UCSD-AML1 (cell line): ENCODE data around the gene VAC14.
"Not testable (repeated sequence)": the region's sequence is repeated elsewhere in the genome, so short reads cannot be mapped to it uniquely, and the experiment has no call there.

Experiments
- DNase-seq: peaks from one replicate; lab custom pipeline; 2025; ENCODE audit not compliant: unreplicated experiment; lab: John Stamatoyannopoulos, UW

VAC14 gene

DNA sequence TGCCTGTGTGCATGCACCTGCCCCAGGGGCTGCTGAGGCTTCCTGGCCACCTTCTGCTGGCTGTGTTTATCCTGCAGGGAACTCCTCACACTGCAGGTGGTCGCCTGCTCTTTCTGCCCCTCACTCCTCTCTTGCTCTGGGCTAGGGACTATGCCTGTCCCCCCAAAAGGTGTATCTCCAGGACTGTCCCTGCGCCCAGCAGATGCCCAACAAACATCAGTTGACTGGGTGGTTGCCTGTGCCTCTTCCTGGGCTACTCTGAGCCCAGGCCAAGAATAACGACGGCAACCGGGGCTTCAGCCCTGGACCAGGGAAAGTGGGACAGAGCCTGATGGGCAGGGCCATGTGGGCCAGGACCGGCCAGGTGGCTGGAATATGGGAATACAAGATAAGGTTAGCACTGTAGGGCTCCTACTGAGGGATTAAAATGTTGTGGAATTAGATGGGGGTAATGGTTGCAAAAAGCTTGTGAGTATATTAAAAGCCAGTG is 55.4 kb downstream of the VAC14 start:
- no peak for DNase-seq

DNA sequence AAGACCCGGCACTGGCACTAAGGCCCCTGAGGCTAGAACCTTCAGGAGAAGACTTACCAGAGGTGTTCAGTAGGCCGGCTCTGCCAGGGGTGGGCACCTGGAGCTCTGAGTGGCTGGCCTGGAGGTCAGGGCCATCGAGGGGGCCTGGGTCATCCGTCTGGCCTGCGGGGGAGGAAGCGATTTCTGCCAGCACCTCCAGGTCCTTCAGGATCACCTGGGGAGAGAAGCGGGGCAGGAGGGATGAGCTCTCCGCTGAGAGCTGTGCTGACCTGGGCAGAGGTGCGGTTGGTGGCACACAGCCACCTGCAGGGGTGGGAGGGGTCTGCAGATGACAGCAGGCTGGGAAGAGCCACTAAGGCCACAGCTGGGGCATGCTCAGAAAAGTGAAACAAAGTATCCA is 56.6 kb downstream of the VAC14 start:
- no peak for DNase-seq

DNA sequence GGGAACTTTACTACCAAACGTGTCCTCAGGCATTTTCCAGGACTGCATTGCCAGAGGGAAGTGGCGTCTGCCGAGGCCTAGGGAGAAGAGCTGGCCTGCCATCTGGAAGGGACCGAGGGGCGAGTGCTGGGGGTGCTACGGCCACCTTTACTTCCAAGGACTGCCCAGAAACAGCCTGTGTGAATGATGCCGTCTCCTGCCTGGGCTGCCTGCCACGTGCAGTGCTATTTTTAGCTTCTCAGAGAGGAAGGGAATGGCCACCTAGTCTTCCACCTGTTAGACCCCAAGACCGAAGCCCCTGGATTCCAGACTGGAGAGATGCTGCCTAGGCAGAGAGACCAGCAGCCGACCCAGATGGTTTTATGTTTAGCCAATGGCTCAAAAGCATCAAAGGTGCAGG is 57.2 kb downstream of the VAC14 start:
- DNase-seq: no peak

DNA sequence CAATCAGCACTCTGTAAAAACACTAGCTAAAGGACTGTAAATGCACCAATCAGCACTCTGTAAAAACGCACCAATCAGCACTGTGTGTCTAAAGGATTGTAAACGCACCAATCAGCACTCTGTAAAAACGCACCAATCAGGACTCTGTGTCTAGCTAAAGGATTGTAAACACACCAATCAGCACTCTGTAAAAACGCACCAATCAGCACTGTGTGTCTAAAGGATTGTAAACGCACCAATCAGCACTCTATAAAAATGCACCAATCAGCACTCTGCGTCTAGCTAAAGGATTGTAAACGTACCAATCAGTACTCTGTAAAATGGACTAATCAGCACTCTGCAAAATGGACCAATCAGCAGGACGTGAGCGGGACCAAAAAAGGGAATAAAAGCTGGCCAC is 58.0 kb downstream of the VAC14 start:
- DNase-seq: not testable (repeated sequence)

DNA sequence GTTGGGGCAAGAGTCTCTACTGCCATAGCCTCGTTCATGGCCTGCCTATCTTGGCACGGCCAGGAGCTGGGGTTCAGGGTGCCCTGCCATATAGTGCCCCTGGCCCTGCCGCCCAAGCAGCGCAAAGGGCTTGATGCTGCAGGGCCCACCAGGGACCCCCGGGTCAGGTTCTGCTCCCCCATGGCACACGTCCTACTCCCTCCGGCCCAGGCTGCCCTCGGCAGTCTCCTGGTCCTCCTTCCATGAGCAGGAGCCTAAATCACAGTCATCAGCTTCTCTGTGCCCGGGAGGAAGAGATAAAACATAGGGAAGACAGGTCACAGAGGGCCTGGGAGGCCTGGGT is 59.2 kb downstream of the VAC14 start:
- no peak for DNase-seq

DNA sequence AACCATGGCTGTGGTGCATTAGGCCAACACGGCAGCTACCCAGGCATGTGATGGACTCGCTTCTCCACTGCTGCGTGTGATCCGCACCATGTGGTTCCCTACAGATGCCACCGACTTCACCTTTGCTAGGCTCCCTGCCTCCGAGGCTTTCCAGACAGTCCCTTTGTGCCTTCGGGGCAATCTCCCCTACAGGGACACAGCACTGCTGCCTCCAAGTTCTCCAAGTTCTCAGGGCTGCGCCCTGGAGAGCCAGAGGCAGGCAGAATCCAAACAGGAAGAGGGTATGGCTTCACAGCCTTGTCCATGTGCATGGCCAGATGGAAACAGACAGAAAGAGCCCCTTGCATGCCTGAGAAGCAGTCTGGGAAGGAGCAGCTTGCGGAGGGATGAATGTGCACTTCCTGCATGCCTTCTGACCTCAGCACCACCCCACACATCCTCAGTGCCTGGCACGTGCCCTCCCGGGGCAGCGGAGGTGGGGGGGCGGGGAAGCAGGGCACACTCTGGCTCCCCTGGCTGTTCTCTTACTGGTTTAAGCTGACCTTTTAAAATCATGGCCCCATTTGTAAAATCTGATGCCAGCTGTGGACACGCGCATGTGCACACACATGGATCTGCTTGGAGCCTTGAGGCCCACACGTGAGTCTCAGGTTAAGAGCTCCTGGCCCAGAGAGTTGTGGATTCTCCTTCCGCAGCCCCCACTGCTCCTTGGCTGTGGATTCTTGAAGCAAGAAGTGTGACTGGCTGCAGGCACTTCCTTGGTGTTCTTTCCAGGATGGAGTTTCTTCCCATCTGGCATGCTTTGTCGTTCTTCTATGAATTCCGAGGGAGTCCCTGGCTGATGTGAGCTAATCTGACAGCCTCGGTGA is 59.8 kb downstream of the VAC14 start:
- DNase-seq: peak; percentile 66

DNA sequence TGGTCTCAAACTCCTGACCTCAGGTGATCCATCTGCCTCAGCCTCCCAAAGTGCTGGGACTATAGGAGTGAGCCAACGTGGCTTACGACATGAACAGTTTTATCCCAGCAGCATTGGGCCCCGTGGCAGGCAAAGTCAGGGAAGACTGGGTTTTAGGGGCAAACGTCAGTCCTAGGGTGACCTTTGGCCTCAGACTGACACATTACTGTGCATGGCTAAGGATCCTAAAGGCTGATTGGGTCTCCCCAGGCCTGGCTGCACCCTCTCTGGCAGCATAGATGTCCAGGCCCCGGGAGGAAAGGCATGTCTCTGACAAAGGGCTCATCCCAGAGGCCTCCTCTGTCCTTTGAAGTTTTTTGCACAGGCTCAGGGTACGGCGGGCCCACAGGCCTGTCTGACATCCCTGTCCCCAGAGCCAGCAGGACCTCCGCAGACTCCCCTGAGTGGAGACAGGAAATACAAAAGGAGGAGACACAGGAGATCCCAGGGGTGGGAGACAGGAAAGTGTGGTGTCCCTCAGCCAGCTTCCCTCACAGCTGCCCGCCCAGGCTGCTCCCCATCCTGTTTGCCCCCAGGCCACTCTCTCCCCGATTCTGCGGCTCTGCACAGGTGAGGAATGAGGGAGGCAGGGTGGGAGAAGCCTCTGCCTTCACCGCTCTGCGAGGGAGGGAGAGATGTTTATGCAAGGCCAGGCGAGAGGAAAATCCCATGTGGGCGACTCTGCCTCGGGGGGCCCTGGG is 60.6 kb downstream of the VAC14 start:
- DNase-seq: no peak

DNA sequence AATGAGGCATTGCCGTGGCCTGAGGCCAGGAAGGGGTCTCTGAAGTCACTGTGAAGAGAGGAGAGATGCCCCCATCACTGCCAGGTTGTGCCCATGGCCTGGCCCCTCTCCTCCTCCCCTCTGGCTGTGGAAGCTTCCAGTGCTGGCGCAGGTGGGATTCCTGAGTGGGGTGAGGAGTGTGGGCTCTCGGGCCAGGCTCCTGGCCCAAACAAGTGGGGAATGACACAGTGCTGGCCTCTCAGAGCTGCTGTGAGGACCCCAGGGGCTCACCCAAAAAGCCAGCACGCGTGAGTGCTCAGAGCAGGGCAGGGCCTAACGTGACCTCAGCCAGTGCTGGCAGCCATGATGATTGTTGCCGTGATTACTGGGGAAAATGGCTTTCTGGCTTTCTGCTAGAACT is 61.6 kb downstream of the VAC14 start:
- DNase-seq: no peak

DNA sequence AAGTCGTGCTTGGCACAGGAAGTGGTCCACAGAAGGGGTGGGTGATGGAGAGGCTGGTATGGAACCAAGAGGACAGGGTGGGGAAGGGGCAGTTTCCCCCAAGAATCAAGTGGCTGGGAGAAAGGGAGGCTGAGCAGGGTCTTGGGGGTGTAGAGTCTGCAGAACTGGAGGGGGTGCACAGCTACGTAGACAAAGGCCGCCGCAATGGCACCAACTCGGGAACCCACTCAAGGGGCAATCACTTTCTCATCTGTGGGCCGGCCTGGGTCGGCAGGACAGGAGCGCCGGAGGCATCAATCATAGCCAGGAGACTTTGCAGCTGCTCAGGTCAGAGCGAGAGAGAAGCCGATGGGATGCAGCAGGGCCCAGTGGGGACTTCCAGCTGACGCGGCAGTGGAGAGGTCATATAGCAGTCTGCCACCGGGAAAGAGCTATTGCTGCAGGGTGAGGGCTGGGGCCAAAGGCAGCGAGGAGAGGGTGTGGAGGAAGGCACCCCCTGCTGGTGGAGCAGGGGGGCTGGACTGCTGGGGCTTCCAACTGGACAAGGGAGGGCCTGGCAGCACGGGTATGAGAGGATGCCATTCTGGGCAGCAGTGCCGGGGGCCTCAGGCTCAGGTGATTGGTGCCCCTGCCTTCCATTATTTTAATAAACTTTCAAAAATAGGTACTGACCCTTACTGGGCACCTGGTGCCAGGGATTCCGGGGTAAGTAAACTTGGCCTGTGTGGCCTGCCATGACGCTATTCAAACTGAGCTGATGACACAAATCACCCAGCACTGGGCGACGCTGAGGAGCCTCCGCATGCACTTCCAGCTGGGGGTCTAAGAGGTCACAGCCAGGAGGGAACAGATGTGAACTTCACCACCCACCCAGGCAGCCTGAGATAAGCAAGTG is 62.6 kb downstream of the VAC14 start:
- peak; percentile 78 for DNase-seq

DNA sequence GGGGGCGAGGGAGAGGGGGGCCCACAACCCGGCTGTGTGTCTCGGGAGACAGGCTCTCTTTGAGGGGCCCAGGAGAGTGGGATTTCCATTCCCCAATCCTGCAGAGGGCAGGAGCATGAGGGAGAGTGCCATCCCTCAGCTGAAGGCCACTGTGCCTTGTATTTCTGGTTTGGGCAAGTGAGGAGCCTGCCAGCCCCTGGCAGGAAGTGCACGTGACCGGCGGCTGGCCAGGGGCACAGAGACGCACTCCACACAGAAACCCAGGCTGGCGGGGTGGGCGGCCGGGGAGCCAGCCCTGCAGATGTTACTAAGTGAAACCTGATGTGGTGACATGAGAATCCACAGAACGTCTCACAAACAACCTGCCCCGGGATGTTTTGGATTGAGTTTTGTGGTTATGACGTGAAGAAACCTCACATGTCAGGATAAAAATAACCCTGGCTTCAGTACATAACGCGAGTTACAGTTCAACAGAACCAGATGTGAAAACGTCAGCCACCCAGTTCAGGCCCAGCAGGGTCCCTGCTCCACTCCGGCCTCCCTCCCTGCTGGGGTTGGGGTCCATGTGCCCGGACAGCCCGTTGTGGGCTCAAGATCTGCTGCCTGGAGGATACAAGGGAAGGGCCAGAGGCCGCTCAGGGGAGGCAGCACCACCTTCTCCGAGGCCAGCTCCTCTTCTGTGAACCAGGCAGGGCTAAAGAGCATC is 63.4 kb downstream of the VAC14 start:
- peak; percentile 71 for DNase-seq

DNA sequence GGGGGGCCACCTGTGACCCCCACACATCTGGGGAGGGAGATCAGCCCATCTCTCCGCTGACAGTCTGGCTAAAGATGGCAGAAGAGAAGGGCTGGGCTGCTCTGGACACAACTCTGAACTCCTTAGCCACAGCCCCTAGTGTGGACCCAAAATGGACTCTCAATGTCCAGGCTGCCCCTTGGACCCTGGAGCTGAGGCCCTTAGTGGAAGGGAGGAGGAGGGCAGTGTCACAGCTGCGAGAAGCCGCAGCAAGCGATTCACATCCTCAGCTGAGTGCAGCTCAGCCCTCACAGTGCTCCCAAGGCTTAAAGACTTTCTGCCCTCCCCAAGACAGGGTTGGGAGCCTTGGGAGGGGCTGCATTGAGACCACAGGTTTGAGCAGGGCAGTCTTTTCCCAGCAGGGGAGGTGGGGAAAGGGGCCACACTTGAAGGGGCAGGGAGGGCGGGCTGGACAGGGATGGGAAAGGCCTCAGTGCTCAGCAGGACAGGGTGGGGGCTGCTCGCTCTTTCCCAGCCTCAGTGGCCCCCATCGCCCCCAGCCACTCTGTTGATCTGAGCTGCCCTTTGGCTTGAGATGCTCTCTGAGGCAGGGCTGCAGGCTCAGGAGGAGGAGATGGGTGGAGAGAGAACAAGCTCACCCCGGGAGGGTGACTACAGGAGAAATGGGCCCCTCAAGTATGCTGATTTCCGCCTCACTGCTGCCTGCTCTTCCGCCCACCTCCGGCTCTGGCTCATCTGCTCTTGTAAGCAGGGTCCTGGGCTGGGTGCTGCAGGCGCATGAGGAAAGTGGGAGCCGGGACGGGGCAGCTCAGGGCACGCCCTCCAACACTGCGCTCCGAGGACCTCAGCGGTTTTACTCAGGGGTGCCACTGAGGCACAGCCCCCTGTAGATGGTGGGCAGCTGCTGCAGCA is 64.2 kb downstream of the VAC14 start:
- no peak for DNase-seq

DNA sequence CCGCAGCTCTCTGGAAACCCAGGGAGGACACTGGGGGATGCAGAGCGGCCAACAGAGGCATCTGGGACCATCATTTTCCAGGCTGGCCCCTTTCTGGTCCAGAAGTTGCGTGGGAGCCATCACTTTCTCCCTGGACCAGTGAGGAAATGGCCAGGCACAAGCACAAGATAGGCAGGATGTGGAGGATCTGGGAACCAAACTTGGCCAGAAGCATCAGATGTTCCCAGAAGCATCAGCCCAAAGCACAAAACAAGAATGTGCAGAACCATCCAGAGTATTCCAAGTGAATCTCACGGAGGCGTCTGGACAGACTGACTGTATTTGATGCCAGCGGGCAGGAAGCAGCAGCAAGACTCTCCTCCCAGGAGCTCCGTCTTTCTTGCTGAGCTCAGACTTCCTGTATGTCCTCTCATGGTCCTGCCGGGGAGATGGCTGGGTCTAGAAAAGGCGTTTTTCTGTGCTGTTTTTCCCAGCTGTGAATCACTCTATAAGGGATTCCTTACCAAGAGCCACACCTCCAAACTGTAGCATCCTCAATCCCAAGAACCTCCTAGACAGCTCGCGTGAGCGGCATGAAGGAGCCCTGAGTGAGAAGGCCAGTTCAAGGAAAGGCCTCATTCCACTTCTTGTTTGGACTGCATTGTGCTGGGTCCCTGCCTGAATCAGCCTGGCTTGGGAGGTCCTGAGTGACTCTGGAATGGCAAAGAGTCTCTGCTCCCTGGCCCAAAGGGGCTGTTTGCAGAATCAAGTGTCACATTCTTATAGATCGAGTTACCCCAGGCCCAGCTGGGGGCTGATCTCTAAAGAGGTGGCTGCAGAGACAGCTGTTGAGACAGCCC is 65.6 kb downstream of the VAC14 start:
- DNase-seq: no peak

DNA sequence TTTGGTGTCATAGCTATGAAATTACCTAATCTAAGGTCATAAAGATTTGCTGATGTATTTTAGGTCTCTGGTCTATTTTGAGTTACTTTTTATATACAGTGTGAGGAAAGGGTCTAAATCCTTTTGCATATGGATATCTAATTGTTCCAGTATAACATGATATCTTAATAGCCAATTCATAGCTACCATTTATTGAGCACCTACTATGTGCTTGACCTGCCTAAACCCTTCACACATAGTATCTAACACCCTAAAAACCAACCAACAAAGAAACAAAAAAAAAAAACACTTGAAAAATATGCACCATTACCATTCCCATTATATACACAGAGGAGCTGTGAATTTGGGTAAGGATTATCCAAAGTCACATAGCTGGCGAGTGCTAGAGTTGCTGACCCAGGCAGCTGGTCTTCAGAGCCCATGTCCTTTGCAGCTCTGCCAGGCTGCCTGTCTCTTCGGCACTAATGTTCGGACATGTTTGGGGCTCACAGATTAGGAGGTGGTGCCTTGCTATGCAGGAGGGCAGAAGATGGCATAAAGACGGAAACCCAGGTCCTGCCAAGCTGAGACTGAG is 66.3 kb downstream of the VAC14 start:
- DNase-seq: no peak

DNA sequence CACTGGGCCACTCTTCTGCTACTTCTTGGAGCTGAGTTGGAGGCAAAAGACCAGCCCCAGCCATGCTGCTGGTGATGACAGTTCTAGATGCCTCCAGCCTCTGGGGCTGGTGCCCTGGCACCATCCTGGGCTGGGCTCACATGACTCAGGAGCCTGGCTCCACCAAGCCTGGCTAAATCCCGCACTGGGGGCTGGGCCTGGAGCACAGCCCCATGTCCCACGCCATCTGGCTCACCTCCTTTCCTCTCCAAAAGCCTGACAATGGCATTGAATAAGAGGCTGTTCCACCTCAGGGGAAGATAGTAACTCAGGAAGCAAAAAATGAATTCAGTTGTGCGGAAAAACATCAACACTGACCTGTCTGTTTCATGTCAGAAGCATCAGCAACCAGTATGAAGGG is 70.0 kb downstream of the VAC14 start:
- no peak for DNase-seq

DNA sequence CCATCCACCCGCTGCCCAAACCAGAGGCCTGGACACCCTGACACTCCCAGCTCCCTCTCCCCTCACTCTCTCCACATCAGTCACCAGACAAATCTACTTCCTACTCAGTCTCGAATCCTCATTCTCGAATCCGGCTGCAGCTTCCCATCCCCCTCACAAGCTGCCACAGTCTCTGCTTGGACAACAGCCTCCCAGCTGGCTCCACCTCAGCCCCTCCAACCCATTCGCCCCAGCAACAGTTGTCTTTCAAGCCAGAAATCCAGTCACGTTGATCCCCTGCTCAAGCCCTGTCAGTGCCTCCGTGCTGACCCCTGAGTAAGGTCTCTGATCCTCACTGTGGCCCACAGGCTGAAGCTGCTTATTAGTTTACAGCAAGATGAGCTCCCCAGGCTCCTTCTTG is 70.9 kb downstream of the VAC14 start:
- DNase-seq: no peak

DNA sequence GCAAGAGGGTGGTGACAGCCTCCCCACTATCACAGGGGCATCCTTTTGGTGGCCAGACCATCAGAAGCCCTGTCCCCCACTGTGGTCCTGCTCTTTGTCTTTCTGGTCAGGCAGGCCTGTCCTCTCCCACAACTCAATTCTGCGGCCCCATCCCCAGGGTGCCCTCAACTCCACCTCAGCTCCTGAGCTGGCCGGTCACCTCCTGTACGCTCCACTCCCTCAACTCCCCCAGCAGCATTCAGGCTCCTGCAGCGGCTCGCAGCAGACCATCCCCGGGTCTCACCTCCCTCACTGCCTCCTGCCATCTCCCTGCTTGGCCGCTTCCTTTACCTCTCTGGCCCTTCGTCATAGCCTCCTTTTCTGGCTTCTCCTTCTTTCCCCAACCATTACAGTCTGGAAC is 71.7 kb downstream of the VAC14 start:
- no peak for DNase-seq

DNA sequence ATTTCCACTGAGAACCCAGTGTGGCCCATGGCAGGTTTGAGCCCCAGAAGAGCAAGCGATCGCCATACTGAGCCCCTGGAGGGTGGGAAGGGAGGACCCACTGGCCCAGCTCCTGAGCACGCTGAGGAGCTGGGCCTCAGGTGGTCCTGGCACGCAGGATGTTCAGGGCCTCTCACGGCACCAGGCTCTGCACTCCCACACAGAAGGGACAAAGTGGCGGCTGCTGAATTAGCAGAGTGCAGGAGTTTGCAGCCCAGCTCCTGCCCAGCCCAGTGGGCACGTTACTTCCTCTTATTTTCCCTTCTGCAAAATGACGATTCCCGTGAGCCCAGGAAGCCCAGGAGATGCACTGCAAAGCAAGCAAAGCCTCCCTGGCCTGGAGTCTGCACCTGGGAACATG is 72.8 kb downstream of the VAC14 start:
- peak; percentile 32 for DNase-seq

DNA sequence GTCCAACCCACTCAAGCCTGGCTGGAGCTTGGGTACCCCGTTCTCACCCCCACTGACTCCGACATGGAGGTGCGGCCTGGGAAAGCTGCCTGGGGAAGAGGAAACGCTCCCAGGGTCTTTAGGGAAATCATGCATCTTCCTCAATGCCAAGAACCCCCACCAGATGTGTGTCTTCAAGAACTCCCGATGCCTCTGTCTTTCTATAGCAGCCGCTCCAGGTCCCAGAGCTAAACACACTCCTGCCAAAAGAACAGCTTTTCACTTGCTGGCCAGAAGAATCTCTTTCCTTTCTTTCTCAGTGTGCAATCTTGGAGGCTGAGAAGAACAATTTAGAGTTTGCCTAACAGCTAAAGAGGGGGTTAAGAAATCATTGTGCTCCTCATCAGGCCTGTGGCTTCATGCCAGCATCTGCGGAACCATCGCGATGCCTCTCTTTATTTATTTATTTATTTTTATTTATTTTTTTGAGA is 74.0 kb downstream of the VAC14 start:
- DNase-seq: no peak
